ENCODE data around the gene KLC3.
"Not testable (repeated sequence)": the region's sequence is repeated elsewhere in the genome, so short reads cannot be mapped to it uniquely, and the experiment has no call there.

KLC3 gene

DNA sequence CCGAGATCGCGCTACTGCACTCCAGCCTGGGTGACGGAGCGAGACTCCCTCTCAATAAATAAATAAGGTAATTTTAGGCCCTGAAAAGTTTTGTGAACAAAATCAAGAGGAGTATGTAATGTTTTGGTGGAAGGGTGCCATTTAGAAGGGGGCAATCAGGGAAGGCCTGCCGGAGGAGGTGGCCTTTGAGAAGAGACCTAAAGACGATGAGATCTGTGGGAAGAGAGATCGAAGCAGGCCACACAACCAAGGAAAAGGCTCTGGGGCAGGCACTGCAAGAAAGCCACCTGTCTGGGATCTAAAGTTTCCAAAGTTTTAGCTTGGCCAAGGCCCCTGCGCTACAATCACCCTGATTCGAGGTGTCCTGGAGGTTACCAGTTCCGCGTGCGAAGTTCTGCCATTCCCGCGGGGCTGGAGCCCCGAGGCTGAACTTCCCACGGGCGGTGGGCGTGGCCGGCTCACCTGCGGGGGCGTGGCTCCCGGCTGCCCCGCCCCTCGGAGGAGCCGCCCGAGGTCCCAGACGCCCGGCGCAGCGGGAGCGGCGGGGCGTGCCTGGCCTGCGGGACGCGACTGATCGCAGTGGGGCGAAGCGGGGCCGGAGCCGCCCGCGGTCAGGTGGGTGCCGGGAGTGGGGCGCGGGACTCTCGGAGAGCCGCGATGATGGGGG, at the start of gene KLC3:
KLC3 (plus strand) TSS at position 519 of the 667 bp plus-strand sequence. CDS start 4,792 bp downstream, outside the sequence.
- no peak for DNase-seq

DNA sequence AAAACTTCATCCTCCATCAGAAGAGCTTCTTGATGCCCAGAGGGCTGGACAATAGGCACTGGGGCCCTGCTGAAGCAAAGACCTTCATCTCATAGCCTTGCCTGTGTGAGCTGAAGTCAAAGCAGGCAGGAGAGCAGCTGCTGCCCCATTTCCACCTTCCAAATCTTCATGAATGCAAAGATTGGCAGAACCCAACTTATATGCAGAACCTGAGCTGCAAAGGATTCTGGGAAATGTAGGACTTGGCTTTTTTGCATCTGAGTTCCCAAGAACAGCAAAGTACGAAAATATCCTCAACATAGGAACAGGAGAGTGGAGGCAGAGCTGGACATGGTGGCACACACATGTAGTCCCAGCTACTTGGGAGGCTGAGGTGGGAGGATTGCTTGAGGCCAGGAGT, 48.7 kb upstream of the KLC3 start:
- DNase-seq: no peak

GRCh38 chr19:45293682-45294081, 46.9 kb upstream of the KLC3 start:
- peak in 3 of 51 donors; percentile 4 to 7 (median 5) for DNase-seq

- DNase-seq: peak in 33 of 51 donors; percentile 1 to 71 (median 32)
Measured at GRCh38 chr19:45294291-45295029, 46.1 kb upstream of the KLC3 start.

- no peak for DNase-seq
Measured at GRCh38 chr19:45295873-45296272, 44.7 kb upstream of the KLC3 start.

DNA sequence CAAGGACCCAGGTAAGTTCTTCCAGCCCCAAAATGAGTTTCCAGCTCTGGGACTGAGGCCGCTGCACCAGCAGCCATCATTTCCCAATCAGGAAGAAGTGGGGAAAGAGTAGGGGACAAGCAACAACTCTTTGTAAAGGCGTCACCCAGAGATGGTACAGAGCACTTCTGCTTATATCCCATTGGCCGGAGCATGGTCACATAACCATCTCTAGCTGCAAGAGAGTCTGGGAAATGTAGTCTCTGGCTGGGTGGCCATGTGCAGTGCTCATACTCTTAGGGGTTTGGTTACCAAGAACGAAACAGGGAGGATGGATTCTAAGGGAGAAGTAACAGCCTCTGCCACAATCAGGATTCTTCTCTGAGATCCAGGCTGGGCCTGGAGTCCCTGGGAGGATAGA, 44.2 kb upstream of the KLC3 start:
- no peak for DNase-seq

- DNase-seq: no peak
Measured at GRCh38 chr19:45297674-45298073, 42.9 kb upstream of the KLC3 start.

DNA sequence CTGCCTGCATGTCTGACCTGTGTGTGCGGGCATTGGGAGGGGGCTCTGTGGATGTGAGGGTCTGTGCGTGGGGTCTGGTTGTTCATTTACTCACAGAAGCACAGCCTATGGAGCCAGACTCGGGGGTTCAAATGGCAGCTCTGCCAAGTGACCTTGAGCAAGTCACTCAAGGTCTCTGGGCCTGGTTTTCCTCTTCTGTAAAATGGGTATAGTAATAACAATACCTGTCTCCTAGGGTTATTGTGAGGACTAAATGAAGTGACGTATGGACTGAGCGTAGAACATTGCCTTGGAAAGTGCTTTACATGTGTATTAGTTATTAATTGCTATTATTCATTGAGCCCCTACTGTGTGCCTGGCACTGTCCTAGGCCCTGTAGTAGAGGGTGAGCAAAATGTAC, 42.3 kb upstream of the KLC3 start:
- no peak for DNase-seq

DNA sequence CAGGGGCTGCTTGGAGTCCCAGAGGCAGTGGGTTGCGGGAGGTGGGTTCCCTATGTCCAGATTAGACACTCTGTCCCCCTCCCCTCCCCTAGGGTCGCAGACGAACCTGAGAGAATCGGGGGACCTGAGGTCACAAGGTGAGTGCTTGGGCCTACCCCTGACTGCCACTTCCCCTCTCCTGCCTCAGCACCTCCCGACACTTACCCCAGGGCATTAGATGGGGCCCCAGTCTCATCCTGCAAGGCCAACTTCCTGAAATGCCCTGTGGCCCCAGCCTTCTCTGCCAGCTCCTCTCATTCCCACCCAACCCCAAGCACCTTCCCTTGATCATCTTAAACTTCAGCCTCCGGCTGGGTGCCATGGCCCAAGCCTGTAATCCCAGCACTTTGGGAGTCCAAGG, 40.8 kb upstream of the KLC3 start:
- DNase-seq: no peak

DNA sequence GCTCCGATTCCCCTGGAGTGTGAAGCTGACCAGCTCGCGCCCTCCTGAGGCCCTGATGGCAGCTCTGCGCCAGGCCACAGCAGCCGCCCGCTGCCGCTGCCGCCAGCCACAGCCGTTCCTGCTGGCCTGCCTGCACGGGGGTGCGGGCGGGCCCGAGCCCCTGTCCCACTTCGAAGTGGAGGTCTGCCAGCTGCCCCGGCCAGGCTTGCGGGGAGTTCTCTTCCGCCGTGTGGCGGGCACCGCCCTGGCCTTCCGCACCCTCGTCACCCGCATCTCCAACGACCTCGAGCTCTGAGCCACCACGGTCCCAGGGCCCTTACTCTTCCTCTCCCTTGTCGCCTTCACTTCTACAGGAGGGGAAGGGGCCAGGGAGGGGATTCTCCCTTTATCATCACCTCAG, 38.1 kb upstream of the KLC3 start:
- no peak for DNase-seq

GRCh38 chr19:45303269-45304060, 37.1 kb upstream of the KLC3 start:
- no peak for DNase-seq

GRCh38 chr19:45304141-45304926, 36.2 kb upstream of the KLC3 start:
- no peak for DNase-seq

DNA sequence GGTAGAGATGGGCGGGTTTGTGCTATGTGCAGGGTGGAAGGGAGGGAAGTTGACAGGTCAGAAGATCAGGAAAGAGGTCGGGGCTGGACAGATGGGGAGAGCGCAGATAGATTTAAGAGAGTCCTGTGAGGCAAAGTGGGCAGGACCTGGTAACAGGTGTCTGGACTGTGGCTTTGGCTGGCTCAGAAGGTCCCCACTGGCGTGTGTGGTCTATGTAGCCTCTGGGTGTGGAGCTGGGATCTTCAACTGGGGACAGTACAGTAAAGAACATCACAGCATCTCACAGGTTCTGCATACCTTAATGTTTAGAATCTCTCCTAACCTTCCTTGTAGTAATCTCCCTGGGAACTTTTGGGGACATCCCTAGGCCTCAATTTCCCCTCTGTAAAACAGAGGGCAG, 35.5 kb upstream of the KLC3 start:
- DNase-seq: no peak

DNA sequence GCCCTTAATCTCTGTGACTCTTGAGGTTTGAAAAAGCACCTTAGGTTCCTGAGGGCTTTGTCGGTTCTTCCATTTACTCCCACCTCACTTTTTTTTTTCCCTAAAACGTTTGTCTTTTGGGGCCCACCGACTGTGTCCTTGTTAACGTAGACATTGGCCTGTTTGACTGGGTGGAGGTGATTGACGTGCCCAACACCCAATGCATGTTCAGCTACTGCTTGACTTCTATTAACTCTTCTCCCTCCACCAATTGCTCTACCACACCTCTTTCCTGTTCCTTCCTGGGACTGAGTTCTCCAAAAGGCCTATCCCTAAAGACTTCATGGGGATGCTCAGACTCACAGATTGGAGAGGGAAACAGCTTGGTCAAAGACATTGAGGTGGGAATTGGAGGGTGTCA, 35.1 kb upstream of the KLC3 start:
- DNase-seq: no peak

DNA sequence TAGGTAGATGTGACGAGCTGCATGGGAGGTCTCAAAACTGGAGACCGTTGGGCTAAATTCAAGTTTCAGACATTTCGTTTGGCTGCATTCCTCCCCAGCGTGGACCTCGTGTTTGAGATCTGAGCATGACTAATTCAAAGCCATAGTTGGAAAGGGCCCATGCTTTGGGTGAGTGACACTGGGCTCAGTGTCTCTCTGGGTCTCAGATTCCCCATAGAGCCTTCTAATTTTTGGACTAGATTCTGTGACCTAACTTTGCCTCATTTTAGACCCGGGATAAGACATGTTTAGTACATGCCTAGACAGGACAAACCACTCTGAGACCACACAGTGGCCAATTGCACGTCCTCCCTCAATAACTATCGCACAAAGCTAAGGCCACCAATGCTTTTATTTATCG, 34.5 kb upstream of the KLC3 start:
- no peak for DNase-seq

GRCh38 chr19:45306518-45307027, 34.0 kb upstream of the KLC3 start:
- DNase-seq: no peak

DNA sequence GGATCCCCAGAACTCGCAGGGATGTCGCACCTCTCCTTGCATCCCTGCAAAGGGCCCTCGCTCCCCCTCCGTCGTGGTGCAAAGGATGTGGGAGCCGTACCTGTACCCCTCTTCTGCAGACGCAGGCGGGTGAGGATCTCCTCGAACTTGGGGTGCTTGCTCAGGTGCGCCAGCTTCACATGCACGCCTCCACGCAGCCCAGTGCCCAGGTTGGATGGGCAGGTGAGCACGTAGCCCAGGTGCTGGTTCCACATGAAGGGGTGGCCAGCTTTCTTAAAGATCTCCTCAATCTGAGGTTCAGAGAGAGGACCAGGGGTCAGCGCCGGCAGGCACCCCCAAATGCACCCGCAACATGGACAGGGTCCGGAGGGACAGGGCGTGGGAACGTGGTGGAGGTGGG, 33.2 kb upstream of the KLC3 start:
- DNase-seq: no peak

GRCh38 chr19:45309322-45309721, 31.2 kb upstream of the KLC3 start:
- not testable (repeated sequence) for DNase-seq

- no peak for DNase-seq
Measured at GRCh38 chr19:45311621-45312020, 28.9 kb upstream of the KLC3 start.

DNA sequence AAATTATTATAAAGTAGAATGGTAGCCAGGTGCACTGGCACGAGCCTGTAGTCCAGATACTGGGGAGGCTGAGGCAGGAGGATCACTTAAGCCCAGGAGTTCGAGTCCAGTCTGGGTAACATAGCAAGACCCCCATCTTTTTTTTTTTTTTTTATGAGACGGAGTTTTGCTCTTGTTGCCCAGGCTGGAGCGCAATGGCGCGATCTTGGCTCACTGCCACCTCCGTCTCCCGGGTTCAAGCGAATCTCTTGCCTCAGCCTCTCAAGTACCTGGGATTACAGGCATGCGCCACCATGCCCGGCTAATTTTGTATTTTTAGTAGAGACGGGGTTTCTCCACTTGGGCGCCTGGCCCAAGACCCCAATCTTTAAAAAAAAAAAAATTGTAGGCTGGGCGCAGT, 28.3 kb upstream of the KLC3 start:
- DNase-seq: not testable (repeated sequence)

DNA sequence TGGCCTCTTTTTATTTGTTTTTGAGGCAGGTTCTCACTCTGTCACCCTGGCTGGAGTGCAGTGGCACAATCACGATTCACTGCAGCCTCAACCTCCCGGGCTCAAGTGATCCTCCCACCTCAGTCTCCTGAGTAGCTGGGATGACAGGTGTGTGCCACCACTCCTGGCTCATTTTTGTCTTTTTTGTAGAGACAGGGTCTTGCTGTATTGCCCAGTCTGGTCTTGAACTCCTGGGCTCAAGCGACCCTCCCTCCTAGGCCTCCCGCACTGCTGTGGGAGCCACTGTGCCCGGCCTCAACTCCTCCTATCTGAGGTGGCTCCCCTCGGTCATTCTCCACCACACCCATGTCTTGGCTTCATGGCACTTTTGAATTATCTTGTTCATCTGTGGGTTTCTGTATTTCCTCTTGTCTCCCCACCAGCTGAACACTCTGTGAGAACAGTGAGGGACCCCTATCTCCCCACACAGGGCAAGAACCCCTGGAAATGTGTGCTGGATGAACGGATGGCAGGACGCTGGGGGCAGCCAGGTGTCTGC, 25.8 kb upstream of the KLC3 start:
- no peak for DNase-seq

Measured in hypothalamus (tissue), 51 donors.